Breast epithelium (tissue), 3 donors: ENCODE data around the gene IFI30.
"Not testable (repeated sequence)": the region's sequence is repeated elsewhere in the genome, so short reads cannot be mapped to it uniquely, and the experiment has no call there.

Experiments used
- POLR2A ChIP-seq: fragments of 450-650 bp; IDR thresholded peaks from one replicate; pipeline ENCODE4 v1.6.1; 2016; ENCODE audit warnings: antibody characterized with exemption, mild to moderate bottlenecking, moderate library complexity
- POLR2AphosphoS5 ChIP-seq, 3 donors: sonication (generic); formaldehyde crosslinking; IDR thresholded peaks; one replicate each; pipeline ENCODE4 v1.6.1; 2017; ENCODE audit warnings: antibody characterized with exemption in 3 of 3
- TF ChIP-seq, protein P1 (sequence below), 3 donors: fragments of 450-650 bp; IDR thresholded peaks; one replicate each; pipeline ENCODE4 v1.5.1; 2016 to 2017; ENCODE audit warnings: antibody characterized with exemption in 3 of 3, mild to moderate bottlenecking in 3 of 3, moderate library complexity in 3 of 3

DNA sequence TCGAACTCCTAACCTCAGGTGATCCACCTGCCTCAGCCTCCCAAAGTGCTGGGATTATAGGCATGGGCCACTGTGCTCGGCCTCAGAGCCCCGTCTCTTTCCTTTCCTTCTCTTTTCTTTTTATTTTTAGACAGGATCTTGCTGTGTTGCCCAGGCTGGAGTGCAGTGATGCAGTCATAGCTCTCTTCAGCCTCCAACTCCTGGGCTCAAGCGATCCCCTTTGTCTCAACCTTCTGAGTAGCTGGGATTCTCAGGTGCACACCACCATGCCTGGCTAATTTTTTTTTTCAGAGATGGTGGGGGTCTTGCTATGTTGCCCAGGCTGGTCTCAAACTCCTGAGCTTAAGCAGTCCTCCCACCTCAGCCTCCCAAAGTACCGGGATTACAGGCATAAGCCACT is 36.3 kb downstream of the IFI30 start:
- TF ChIP-seq POLR2AphosphoS5 (IDR thresholded peaks at IDR 0.05); POLR2A: not testable (repeated sequence)
- TF ChIP-seq, protein P1, sequence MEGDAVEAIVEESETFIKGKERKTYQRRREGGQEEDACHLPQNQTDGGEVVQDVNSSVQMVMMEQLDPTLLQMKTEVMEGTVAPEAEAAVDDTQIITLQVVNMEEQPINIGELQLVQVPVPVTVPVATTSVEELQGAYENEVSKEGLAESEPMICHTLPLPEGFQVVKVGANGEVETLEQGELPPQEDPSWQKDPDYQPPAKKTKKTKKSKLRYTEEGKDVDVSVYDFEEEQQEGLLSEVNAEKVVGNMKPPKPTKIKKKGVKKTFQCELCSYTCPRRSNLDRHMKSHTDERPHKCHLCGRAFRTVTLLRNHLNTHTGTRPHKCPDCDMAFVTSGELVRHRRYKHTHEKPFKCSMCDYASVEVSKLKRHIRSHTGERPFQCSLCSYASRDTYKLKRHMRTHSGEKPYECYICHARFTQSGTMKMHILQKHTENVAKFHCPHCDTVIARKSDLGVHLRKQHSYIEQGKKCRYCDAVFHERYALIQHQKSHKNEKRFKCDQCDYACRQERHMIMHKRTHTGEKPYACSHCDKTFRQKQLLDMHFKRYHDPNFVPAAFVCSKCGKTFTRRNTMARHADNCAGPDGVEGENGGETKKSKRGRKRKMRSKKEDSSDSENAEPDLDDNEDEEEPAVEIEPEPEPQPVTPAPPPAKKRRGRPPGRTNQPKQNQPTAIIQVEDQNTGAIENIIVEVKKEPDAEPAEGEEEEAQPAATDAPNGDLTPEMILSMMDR (IDR thresholded peaks at IDR 0.05): not testable (repeated sequence)
